ENCODE measurements around the gene JAZF1.

DNA sequence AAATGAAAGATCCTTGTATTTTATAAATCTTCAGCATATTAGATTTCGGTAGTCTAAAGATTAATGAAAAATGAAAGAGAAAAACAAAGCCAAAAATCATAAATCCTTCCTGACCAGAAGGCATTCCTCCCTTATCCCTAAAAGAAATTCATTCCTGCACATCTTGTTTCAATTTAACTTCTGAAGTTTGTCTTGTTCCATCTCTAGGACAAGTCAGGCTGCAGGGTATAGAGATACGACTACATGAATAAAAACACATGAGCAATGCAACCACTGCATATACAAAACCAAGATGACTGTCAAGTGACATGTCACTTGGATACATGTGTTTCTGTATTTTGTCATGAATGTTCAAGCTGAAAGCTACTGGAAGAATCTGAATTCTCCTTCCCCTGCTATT is 214.9 kb downstream of the JAZF1 start:
- TF ChIP-seq, protein P1, sequence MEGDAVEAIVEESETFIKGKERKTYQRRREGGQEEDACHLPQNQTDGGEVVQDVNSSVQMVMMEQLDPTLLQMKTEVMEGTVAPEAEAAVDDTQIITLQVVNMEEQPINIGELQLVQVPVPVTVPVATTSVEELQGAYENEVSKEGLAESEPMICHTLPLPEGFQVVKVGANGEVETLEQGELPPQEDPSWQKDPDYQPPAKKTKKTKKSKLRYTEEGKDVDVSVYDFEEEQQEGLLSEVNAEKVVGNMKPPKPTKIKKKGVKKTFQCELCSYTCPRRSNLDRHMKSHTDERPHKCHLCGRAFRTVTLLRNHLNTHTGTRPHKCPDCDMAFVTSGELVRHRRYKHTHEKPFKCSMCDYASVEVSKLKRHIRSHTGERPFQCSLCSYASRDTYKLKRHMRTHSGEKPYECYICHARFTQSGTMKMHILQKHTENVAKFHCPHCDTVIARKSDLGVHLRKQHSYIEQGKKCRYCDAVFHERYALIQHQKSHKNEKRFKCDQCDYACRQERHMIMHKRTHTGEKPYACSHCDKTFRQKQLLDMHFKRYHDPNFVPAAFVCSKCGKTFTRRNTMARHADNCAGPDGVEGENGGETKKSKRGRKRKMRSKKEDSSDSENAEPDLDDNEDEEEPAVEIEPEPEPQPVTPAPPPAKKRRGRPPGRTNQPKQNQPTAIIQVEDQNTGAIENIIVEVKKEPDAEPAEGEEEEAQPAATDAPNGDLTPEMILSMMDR (IDR thresholded peaks at IDR 0.05; ENCODE audit: insufficient read depth, low read length) = no peak
- TF ChIP-seq POLR2AphosphoS5 (IDR thresholded peaks at IDR 0.05; ENCODE audit: low read depth) (no peak), GABPA (IDR thresholded peaks at IDR 0.05; ENCODE audit: low read depth) (no peak)
- TF ChIP-seq, protein P2, sequence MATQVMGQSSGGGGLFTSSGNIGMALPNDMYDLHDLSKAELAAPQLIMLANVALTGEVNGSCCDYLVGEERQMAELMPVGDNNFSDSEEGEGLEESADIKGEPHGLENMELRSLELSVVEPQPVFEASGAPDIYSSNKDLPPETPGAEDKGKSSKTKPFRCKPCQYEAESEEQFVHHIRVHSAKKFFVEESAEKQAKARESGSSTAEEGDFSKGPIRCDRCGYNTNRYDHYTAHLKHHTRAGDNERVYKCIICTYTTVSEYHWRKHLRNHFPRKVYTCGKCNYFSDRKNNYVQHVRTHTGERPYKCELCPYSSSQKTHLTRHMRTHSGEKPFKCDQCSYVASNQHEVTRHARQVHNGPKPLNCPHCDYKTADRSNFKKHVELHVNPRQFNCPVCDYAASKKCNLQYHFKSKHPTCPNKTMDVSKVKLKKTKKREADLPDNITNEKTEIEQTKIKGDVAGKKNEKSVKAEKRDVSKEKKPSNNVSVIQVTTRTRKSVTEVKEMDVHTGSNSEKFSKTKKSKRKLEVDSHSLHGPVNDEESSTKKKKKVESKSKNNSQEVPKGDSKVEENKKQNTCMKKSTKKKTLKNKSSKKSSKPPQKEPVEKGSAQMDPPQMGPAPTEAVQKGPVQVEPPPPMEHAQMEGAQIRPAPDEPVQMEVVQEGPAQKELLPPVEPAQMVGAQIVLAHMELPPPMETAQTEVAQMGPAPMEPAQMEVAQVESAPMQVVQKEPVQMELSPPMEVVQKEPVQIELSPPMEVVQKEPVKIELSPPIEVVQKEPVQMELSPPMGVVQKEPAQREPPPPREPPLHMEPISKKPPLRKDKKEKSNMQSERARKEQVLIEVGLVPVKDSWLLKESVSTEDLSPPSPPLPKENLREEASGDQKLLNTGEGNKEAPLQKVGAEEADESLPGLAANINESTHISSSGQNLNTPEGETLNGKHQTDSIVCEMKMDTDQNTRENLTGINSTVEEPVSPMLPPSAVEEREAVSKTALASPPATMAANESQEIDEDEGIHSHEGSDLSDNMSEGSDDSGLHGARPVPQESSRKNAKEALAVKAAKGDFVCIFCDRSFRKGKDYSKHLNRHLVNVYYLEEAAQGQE (IDR thresholded peaks at IDR 0.05; ENCODE audit: insufficient replicate concordance, low read depth) = no peak

All from HL-60 (cell line).